Lower lobe of right lung (tissue), 2 donors: ENCODE measurements around the gene RFXANK. TPM values are rescaled to one million over a fixed set of nuclear protein-coding genes. Genes with fewer than 3 reads are reported as not detected.
"Not testable (repeated sequence)": the region's sequence is repeated elsewhere in the genome, so short reads cannot be mapped to it uniquely, and the experiment has no call there.

Experiments used
- ATAC-seq, 2 donors: fragments of 200-7000 bp; cut with Tn5 transposase; one replicate each; pipeline ENCODE4 v1.9.1; 2020 to 2022; ENCODE audit warnings: mild to moderate bottlenecking in 2 of 2, moderate library complexity in 2 of 2
- DNase-seq: peaks from one replicate; pipeline ENCODE4 v3.0.0-alpha.2; 2020
- H3K27ac ChIP-seq: fragments of 200-600 bp; one replicate; pipeline ENCODE4 v1.8.0; 2022
- H3K27me3 ChIP-seq: fragments of 200-600 bp; one replicate; pipeline ENCODE4 v1.8.0; 2022; ENCODE audit warnings: low read depth
- H3K36me3 ChIP-seq: fragments of 200-600 bp; one replicate; pipeline ENCODE4 v1.8.0; 2022; ENCODE audit warnings: mild to moderate bottlenecking
- H3K4me1 ChIP-seq: fragments of 200-600 bp; one replicate; pipeline ENCODE4 v1.8.0; 2022
- H3K4me3 ChIP-seq: fragments of 200-600 bp; one replicate; pipeline ENCODE4 v1.8.0; 2022; ENCODE audit warnings: mild to moderate bottlenecking
- H3K9me3 ChIP-seq: fragments of 200-600 bp; one replicate; pipeline ENCODE4 v1.8.0; 2022
- intact Hi-C: fragments of 100-400 bp; cut with DNase I; formaldehyde crosslinking; loops from one replicate; pipeline ENCODE4 v1.11.0; 2022
- total RNA-seq: library from RNA; stranded (reverse); fragmentation: NEBNext Ultra II Directional; extraction: Animal tissue kit (Norgen Biotek cat#: 25700); gene quantifications from one replicate; pipeline ENCODE4 v1.2.1, GENCODE V29; 2021
- TF ChIP-seq, protein P1 (sequence below): fragments of 200-600 bp; IDR thresholded peaks from one replicate; pipeline ENCODE4 v1.8.0; 2022; ENCODE audit warnings: antibody characterized with exemption, mild to moderate bottlenecking
- donor health status: DM: no; HTN: yes; CAD: no; lungs with severe emphysema.

Gene RFXANK
- total RNA-seq, 1 donor from 2014 or later, result 67.0 TPM

- Histone ChIP-seq H3K4me3 (no peak overlapping the region), H3K36me3 (peaks cover 13% of the 10 kb centered on the region), H3K27me3 (no peaks in the 10 kb centered on the region), H3K4me1 (peaks cover 7% of the 10 kb centered on the region), H3K27ac (no peak overlapping the region), H3K9me3 (no peaks in the 10 kb centered on the region)
- DNase-seq (no peak), ATAC-seq (no peak)
- TF ChIP-seq, protein P1, sequence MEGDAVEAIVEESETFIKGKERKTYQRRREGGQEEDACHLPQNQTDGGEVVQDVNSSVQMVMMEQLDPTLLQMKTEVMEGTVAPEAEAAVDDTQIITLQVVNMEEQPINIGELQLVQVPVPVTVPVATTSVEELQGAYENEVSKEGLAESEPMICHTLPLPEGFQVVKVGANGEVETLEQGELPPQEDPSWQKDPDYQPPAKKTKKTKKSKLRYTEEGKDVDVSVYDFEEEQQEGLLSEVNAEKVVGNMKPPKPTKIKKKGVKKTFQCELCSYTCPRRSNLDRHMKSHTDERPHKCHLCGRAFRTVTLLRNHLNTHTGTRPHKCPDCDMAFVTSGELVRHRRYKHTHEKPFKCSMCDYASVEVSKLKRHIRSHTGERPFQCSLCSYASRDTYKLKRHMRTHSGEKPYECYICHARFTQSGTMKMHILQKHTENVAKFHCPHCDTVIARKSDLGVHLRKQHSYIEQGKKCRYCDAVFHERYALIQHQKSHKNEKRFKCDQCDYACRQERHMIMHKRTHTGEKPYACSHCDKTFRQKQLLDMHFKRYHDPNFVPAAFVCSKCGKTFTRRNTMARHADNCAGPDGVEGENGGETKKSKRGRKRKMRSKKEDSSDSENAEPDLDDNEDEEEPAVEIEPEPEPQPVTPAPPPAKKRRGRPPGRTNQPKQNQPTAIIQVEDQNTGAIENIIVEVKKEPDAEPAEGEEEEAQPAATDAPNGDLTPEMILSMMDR, result no peak
- intact Hi-C loops, result no loop called here
Observed at GRCh38 chr19:19171821-19172532, 20.1 kb upstream of the RFXANK start.

DNA sequence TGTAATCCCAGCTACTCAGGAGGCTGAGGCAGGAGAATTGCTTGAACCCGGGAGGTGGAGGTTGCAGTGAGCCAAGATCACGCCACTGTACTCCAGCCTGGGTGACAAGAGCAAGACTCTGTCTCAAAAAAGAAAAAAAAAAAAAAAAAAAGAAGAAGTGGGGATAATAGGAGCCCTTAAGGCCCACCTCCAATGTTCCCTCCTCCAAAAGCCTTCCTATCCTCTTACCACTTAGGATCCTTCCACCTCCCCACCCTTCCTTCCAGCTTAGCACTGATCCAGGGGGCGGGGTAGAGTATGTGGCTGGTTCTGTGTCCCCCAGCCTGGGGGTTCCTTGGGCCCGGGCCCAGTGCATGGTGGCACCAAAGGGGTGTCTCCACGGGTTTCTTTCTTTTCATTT lies 18.8 kb upstream of the RFXANK start:
- intact Hi-C loops, ATAC-seq: not testable (repeated sequence)

DNA sequence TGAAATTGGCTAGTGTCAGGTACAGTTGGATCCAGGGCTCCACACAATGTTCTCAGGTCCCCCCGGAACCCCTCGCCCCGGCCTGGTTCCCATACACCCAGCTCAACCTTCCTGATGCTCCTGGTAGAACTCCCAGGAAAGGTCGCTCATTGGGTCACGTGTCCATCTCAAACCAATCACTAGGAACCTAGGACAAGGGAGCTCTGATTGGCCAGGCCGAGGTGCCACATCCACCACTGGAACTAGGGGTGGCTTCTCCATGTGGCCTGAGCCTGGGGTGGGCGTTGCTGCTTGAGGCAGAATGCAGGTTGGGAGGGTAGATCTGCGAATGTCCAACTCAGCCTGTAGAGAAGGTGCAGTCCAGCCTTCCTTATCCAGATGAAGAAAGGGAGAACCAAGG lies 15.1 kb upstream of the RFXANK start:
- DNase-seq, result no peak
- Histone ChIP-seq H3K27ac (no peak overlapping the region), H3K9me3 (peaks cover 6% of the 10 kb centered on the region), H3K36me3 (peaks cover 53% of the 10 kb centered on the region), H3K4me1 (no peaks in the 10 kb centered on the region), H3K4me3 (no peak overlapping the region), H3K27me3 (no peaks in the 10 kb centered on the region)
- no peak for ATAC-seq
- TF ChIP-seq, protein P1, result no peak
- intact Hi-C loops, result no loop called here

More for the DNA sequence above, 18.8 kb upstream of the RFXANK start:
- not testable (repeated sequence) for DNase-seq, H3K27ac ChIP-seq, H3K9me3 ChIP-seq, H3K4me3 ChIP-seq, H3K27me3 ChIP-seq, H3K4me1 ChIP-seq
- peaks cover 21% of the 10 kb centered on the region for H3K36me3 ChIP-seq

GRCh38 chr19:19179548-19180441 lies 12.3 kb upstream of the RFXANK start:
- Histone ChIP-seq H3K27ac (no peak overlapping the region), H3K27me3 (no peaks in the 10 kb centered on the region), H3K36me3 (peaks cover 61% of the 10 kb centered on the region), H3K4me3 (no peak overlapping the region), H3K4me1 (no peaks in the 10 kb centered on the region), H3K9me3 (peaks cover 6% of the 10 kb centered on the region)
- no peak for DNase-seq
- no peak for ATAC-seq
- intact Hi-C loops, result no loop called here
- TF ChIP-seq, protein P1, result no peak

GRCh38 chr19:19181488-19181998 lies 10.5 kb upstream of the RFXANK start:
- DNase-seq (no peak), ATAC-seq (no peak)
- Histone ChIP-seq H3K27ac (no peak overlapping the region), H3K36me3 (peaks cover 61% of the 10 kb centered on the region), H3K27me3 (no peaks in the 10 kb centered on the region), H3K4me3 (no peak overlapping the region), H3K9me3 (peaks cover 6% of the 10 kb centered on the region), H3K4me1 (no peaks in the 10 kb centered on the region)
- intact Hi-C loops, result no loop called here
- TF ChIP-seq, protein P1, result no peak
